GM21360 (cell line): ENCODE measurements around the gene SLC26A9.

Source experiments
- ATAC-seq: cut with Tn5 transposase; IDR thresholded peaks from one replicate; pipeline ENCODE4 v1.9.1; 2021; ENCODE audit warnings: mild to moderate bottlenecking, moderate library complexity; ENCODE audit not compliant: unreplicated experiment

SLC26A9 gene, protein sequence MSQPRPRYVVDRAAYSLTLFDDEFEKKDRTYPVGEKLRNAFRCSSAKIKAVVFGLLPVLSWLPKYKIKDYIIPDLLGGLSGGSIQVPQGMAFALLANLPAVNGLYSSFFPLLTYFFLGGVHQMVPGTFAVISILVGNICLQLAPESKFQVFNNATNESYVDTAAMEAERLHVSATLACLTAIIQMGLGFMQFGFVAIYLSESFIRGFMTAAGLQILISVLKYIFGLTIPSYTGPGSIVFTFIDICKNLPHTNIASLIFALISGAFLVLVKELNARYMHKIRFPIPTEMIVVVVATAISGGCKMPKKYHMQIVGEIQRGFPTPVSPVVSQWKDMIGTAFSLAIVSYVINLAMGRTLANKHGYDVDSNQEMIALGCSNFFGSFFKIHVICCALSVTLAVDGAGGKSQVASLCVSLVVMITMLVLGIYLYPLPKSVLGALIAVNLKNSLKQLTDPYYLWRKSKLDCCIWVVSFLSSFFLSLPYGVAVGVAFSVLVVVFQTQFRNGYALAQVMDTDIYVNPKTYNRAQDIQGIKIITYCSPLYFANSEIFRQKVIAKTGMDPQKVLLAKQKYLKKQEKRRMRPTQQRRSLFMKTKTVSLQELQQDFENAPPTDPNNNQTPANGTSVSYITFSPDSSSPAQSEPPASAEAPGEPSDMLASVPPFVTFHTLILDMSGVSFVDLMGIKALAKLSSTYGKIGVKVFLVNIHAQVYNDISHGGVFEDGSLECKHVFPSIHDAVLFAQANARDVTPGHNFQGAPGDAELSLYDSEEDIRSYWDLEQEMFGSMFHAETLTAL

DNA sequence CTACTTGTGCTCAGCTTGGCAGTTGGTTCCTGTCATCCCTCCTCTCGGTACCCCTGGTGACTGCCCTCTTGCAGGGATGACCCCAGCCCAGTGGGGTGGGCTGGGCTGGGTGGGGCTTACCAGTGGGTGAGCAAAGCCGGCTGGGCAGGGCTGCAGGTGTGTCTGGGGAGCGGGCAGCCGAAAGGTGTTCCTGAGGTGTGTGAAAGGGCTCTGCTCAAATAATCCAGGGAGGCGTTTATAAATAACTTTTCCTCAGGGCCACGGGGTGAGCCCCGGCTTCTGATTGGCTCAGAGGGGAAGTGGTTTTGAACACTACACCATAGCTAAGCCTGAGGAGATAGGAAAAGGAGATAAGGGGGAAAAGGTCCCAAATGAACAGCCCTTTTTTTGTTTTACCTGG is at the start of gene SLC26A9:
SLC26A9 (minus strand) TSS at position 212 of the 400 bp plus-strand sequence. CDS start 7,636 bp downstream, outside the sequence.
- ATAC-seq = no peak

DNA sequence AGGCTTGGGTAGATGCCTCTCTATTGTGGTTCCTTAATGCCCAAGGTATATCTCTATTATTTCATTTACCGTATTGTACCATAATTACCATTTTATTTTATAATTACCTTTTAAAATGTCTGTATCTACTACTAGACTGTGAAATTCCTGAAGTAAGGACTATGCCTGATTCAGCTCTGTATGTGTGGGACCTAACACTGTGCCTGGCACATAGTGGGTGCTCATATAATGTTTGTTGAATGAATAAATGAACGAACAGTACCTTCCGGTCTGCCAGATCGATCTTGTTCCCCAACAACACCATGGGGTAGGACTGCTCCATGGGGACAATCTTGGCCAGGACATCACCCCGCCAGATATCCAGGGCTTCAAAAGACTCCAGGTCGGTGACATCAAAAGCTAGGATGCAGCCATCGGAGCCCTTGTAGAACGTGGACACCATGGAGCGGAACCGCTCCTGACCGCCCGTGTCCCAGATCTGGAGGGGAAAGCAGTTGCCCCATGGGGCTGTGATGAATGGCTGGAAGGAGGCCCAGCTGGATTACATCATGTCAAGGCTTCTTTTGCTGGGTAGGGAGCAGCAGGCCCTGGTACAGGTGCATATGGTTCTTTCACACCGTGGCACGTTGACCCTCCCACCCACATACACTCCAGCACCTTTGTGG is 49.1 kb upstream of the SLC26A9 start:
- no peak for ATAC-seq

DNA sequence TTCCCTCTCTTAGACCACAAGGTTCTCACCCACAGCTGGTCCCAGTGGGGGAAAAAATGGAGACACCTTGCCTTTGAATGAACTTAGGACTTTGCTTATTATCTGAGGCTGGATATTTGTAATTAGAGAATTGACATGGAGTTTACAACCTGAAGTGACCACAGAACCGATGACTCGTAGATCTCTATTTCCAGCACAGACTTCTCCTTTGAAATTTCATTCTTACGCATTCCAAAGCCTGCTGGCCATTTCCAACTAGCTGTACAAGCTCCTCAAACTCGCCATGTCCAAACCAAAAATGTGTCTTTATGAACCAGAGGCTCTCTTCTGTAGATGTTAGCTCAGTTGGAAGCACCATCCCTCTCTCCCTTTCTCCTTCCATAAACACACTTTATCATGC is 48.0 kb upstream of the SLC26A9 start:
- ATAC-seq = no peak

DNA sequence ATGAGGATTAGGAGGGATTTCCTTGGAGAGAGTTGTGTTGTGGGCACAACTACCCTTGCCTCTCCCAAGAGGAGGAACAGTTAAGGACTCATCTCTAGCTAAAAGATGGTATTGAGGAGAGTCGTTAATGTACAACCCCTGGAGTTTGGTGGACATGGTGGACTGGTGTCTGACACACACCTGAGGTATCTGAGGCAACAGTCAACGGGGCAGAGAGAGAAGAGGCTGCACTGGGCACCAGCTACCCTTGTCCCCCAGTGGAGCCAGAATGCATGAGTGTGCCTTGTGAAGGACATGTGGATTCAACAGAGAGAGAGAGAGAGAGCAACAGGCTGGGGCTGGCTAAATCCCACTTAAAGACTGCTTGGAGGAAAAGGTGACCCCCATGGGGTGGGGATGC is 47.0 kb upstream of the SLC26A9 start:
- no peak for ATAC-seq

DNA sequence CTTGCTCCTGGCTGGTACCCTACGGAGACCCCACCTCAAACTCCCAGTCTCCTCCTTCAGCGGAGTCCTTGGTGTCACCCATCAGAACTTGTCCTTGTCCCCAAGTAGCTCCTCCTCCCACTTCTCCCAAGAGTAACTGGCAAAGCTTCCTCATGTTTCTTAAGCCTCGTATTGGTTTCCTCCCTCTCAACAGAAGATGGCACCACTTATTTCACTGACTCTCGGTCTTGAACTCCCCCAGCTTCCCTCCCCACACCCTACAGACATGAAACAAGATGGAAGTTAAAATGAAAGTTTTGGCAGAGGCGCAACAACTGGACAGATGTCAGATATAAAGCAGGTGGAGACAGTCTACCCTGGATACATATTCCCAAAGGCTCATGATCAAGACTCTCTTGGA is 46.5 kb upstream of the SLC26A9 start:
- ATAC-seq = no peak

DNA sequence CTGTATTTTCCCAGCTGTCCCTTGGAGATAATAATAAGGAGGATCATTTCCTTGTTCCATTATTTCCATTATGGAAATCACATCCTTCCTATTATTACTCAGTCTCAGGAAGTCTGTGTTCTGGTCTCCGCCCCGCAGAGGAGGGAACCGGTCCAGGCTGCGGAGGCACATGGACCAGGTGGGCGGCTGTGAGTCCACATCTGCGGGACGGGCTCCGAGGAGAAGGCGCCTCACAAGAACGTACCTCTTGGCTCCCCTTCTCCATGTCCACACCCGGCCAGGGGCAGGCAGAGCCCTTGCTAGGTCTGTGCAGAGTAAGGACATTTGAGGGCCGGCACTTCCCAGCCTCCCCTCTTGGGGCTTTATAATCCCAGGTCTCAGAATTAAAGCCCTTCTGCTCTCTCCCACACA is 45.3 kb upstream of the SLC26A9 start:
- no peak for ATAC-seq

DNA sequence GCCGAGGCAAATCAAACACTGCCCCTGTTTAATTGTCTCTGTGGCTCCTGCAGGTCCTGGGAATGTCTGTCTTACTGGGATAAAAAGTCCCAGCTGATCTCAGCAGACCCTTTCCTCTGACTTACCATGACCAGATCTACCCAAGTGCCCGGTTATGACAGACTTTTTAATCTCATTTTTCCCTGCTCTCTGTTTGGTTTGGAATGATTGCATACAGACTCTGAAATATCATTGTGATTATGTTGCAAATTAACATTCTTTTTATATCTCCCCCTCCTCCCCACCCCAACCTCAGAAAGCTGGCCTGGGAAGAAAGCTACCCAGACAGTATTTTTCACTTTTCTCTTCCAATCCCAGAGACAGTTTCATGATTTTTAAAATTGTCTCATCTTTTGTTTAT is 43.6 kb upstream of the SLC26A9 start:
- no peak for ATAC-seq

DNA sequence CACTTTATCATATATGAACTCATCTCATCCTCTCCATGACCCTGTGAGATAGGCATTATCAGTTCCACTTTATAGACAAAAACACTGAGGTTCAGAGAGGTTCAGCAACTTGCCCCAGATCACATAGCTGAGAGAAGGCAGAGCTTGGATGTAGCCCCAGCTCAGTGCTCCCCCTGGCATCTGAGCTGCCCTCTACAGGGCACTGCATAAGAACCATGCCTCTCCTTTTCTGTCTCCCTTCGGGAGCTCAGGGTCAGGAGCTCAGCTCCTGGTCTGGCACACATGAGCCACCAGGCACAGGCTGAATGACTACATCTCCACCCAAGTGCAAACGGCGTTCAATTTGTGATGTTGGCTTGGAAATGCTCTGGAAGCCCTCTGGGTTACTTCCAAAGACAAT is 43.0 kb upstream of the SLC26A9 start:
- ATAC-seq = no peak

DNA sequence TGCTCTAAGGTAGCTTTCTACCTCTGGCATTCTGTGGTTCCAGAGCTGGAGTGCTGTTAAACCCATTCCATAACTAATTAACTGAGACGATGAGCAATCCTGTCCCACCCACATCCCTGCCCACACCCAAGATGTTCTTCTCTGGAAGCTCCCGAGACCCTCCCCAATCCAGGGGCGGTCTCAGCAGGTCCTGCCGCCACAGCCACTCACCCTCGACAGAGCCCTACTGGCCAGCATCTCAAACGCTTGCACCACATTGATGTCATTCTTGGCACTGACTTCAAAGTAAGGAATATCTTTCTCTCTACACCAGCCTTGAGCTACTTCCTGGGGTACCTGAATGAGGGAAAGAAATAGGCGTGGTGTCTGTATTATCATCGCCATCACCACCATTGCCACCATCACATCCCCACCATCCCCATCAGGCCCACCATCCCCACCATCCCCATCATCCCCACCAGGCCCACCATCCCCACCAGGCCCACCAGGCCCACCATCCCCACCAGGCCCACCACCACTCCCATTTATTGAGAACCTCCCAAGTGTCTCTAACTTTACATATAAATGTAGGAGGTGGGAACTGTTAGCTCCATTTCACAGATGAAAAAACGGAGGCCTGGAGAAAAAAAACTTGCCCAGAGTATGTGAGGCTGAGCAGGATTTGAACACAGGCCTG is 42.2 kb upstream of the SLC26A9 start:
- ATAC-seq = no peak

DNA sequence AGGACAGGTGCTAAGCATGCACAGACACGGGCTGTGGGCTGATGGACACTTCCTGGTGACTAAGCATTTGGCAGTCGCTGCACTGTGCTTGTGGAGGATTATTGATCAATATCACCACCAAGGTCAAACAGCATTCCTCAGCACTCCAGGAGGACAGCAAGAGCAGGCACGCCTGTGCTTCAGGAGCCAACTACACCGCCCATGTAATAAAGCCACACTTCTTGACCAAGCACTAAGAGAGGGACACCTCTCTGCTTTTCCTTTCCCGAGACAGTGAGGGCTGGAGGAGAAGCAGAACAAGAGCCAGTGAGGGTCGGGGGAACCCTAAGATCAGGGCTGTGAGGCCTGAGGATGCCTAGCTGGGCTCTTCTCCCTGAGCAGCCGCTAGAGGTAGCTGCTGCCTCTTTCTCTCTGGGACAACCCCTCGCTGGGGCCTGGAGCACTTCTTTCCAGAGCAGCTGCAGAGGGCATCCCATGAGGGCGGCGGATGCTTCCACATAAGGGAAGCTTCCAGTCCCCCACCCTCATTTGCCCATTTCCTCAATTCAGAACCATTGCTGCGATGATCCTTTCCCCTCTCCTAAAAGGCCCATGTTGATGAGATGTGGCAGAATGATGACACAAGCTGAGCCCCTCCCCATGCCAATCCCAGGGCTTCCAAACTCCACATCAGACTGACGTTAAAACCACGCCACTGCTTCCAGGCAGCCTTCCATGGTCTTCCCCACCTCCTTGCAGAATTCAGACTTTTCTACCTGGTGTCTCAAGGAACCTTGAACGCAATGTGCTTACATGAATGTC is 40.9 kb upstream of the SLC26A9 start:
- no peak for ATAC-seq

DNA sequence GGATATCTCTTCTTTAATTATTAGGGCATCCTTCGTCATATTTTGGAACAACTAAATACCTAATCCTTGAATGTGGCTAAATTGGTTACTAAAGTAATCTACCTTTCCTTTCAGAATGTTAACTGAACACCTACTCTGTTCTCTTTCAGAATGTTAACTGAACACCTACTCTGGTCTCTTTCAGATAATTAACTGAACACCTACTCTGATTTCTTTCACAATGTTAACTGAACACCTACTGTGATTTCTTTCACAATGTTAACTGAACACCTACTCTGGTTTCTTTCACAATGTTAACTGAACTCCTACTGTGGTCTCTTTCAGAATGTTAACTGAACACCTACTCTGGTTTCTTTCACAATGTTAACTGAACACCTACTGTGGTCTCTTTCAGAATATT is 38.0 kb upstream of the SLC26A9 start:
- no peak for ATAC-seq

DNA sequence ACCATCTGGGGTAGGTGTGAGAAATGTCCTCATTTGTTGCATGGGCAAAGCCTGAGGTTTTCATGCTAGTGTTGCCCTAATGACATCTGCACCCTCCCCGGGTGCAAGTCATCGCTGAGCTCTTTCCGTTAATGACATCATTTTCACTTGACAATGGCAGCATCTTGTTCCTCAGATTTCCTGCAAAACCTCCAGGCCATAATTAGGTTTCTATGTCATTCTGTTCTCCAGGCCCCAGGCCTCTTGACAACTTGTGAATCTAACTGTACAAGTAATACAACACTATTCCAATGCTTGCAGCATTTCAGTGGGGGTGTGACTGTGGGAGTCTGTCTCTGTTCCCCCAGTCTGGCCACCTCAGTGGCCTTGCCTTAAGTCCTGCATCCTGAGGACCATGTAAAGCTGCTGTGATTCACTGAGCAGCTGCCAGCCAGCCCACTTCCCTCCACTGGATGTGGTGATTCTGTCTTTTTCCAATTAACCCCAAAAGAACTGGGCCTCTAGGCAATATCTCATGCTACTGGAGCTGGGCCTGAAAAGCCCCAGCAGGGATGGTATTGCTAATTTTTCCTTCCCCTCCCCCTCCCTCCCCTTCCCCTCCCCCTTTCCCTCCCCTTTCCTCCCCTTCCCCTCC is 37.1 kb upstream of the SLC26A9 start:
- ATAC-seq = no peak

DNA sequence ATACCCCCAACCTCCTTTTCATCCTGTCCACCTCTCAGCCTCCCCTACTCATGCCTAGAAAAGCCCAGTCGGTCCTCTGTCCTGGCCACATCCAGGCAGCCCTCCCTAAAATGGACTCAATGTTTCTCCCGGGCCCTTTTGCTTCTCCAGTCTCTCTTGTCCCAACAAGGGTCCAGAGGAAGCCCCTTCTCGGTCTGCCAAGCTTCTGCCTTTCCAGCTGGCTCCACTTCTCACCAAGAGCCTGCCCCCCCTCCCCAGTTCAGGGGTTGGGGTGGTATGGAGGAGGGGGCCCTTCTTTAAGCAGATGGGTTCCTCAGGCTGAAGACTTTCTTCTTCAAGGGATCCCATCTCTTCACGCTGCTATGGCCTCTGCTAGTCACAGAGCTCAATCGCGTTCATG is 36.0 kb upstream of the SLC26A9 start:
- no peak for ATAC-seq

DNA sequence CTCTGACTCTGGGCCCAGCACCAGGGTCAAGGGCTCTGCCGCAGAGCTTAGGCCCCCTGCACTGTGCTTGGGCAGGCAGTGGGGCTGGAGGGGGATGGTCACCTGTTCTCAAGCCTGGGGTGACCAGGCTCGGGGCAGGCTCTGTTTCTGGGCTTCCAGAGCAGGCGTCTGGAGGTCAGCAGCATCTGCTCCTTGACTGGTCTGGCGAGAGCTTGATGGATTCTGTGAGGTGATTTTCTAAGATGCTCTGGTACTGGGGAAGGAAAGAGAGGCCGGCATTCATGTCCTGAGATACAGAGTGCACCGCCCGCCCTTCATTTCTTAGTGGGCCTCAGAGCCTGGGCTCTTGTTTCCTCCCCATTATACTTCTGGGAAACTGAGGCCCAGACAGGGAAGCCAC is 35.4 kb upstream of the SLC26A9 start:
- ATAC-seq = no peak

DNA sequence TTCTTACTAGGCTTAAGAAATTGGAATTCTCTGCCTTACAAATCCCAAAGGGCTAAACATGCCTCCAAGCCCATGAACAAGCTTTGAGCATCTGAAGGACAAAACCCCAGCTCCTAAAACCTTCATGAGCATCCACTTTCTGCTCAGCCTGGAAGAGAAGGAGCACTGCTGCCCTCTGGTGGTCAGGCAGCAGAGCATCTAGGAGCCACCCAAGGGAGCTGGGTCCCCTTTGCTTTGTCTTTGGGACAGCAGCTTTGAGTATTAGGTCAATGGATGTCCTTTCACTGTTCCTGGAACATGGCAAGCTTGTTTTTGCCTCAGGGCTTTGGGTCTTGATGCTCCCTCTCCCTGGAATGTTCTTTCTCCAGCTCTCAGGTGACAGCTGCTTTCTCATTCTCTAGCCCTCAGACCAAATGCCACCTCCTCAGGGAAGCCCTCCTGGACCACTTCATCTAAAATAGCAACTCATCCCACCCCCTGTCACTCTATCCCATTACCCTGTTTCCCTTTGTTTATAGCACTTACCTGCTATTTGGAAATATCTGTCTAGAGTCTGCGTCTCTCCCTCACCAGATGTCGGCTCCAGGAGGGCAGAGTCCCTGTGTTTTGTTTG is 34.3 kb upstream of the SLC26A9 start:
- no peak for ATAC-seq

DNA sequence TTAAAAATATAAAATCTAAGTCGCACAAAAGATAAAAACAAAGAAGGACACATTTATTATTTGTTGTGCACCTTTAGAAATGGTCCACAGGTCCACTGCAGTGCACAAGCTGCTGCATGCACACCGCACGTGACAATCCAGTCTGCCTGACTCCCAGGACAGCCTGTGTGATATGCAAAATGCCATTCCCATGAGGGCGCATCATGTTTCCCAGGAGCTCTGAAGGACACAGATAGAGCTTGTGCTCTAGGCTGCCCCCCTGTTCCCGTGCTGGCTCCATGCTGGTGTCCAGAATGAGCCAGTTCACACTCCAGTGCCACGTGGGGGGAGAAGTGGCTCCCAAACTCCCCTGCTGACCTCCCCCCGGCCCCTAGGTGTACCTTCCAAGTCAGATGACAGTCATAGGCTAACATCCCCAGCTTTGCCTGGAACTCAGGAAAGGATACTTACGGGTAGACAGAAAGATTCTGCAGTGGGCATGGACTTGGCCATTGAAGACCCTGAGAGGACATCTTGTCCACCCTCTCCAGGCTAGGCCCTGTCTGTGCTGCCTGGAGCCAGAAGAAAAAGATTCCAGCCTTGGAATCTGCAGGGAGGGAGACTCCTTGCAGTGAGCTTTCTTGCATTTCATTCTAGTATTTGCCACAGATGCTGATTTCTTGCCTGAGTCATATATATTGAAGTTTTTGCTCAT is 33.6 kb upstream of the SLC26A9 start:
- ATAC-seq = no peak

DNA sequence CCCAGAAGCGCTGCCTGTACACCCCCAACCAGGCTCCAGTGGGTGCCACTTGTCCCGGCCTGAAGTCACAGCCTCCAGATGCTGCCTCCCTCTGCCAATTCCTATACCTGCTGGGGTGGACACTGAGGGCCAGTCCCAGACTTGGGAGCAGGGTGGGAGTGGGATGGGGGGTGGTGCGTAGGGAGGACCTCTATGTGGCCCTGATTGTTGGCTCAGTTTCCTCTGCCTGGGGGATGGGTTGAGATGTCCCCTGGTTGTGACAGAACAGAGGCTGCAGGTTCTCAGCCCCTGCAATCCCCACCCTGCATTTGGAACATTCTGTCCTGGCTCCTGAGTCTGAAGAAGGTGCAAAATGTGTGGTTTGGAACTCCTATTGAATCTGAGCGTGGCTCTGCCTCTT is 32.8 kb upstream of the SLC26A9 start:
- ATAC-seq = no peak

DNA sequence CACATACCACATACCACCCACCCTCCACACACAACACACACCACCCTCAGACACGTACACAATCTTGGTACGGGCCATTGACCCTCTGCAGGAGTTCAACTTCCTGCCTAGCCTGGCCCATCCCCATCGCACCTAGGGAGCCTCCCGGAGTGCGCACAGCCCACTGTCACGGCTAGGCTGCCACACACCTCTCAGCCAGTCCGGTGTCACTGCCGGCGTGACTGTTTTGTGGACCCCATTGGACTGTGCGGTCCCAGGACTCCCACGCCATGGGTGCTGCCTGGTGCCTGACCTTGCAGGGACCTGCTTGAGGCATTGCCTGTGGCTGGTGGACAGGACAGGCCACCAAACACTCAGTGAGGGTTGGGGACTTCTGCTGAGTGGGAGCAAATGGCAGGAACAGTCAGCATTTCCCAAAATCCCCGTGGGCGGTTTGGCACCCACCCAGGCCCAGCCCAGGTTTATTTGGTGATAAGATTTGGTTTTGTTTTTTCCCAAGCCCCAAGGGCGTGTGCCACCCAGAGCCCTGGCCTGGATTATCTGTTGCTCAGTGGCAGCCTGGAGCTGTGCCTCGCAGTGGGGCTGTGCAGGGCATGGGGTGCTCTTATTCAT is 32.2 kb upstream of the SLC26A9 start:
- no peak for ATAC-seq
